Fibroblast of lung (primary cell): ENCODE measurements around the gene MOXD1.

Source experiments
- EZH2 ChIP-seq: IDR thresholded peaks from 2 replicates; pipeline ENCODE4 v1.5.1; 2012; ENCODE audit warnings: low read length, control low read depth, mild to moderate bottlenecking; ENCODE audit errors: missing control alignments
- TF ChIP-seq, protein P1 (sequence below), 2 donors: IDR thresholded peaks in 1 of 2; conservative IDR thresholded peaks in 1 of 2; 1 replicate in 1 of 2; 2 replicates in 1 of 2; pipeline ENCODE4 v1.5.1; 2011 to 2012; ENCODE audit warnings: low read length in 2 of 2, control low read depth in 1 of 2, inconsistent platforms in 1 of 2, low read depth in 1 of 2, mild to moderate bottlenecking in 1 of 2

DNA sequence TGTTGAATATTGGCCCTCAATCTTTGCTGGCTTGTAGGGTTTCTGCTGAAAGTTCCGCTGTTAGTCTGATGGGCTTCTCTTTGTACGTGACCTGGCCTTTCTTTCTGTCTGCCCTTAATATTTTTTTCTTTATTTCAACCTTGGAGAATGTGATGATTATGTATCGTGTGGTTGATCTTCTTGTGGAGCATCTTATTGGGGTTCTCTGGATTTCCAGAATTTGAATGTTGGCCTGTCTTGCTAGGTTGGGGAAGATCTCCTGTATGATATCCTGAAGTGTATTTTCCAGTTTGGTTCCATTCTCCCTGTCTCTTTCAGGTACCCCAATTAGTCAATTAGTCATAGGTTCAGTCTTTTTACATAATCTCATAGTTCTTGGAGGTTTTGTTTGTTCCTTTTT lies 22.6 kb upstream of the MOXD1 start:
- TF ChIP-seq, protein P1, sequence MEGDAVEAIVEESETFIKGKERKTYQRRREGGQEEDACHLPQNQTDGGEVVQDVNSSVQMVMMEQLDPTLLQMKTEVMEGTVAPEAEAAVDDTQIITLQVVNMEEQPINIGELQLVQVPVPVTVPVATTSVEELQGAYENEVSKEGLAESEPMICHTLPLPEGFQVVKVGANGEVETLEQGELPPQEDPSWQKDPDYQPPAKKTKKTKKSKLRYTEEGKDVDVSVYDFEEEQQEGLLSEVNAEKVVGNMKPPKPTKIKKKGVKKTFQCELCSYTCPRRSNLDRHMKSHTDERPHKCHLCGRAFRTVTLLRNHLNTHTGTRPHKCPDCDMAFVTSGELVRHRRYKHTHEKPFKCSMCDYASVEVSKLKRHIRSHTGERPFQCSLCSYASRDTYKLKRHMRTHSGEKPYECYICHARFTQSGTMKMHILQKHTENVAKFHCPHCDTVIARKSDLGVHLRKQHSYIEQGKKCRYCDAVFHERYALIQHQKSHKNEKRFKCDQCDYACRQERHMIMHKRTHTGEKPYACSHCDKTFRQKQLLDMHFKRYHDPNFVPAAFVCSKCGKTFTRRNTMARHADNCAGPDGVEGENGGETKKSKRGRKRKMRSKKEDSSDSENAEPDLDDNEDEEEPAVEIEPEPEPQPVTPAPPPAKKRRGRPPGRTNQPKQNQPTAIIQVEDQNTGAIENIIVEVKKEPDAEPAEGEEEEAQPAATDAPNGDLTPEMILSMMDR (conservative IDR thresholded peaks at IDR 0.05 in 1 of 2, IDR thresholded peaks at IDR 0.05 in 1 of 2; ENCODE audit: low read depth in 1 of 2, low read length in 2 of 2) = no peak
- TF ChIP-seq EZH2 = no peak
